KMS-11 (cell line): Measurements from ENCODE around the gene AKAP10.

Experiments used
- H2AFZ ChIP-seq: fragments of 200-600 bp; sonication (generic); 2 replicates; pipeline ENCODE4 v1.6.1; 2016; ENCODE audit warnings: antibody characterized with exemption, mixed run types, low read depth
- H3K27ac ChIP-seq: fragments of 200-600 bp; sonication (generic); 2 replicates; pipeline ENCODE4 v1.6.1; 2016; ENCODE audit warnings: mild to moderate bottlenecking, mixed run types
- H3K27me3 ChIP-seq: fragments of 200-600 bp; sonication (generic); 2 replicates; pipeline ENCODE4 v1.6.1; 2017; ENCODE audit warnings: mild to moderate bottlenecking, low read depth, mixed run types, moderate library complexity; ENCODE audit not compliant: insufficient read depth
- H3K36me3 ChIP-seq: fragments of 200-600 bp; sonication (generic); 2 replicates; pipeline ENCODE4 v1.6.1; 2017; ENCODE audit warnings: mild to moderate bottlenecking, mixed run types; ENCODE audit not compliant: insufficient read depth
- H3K4me1 ChIP-seq: fragments of 200-600 bp; sonication (generic); 2 replicates; pipeline ENCODE4 v1.6.1; 2016; ENCODE audit warnings: mild to moderate bottlenecking, low read depth, mixed run types; ENCODE audit not compliant: poor library complexity, severe bottlenecking
- H3K4me2 ChIP-seq: fragments of 200-600 bp; sonication (generic); 2 replicates; pipeline ENCODE4 v1.7.0; 2016; ENCODE audit warnings: mild to moderate bottlenecking, mixed run types
- H3K4me3 ChIP-seq: fragments of 200-600 bp; sonication (generic); IDR thresholded peaks from 2 replicates; pipeline ENCODE4 v1.6.1; 2017; ENCODE audit warnings: low read depth, low read length, mixed read lengths; ENCODE audit not compliant: insufficient read depth
- H3K79me2 ChIP-seq: fragments of 200-600 bp; sonication (generic); 2 replicates; pipeline ENCODE4 v1.6.1; 2016; ENCODE audit warnings: low read depth, mixed run types; ENCODE audit not compliant: insufficient read depth
- H3K9ac ChIP-seq: fragments of 200-600 bp; sonication (generic); 2 replicates; pipeline ENCODE4 v1.6.1; 2016; ENCODE audit warnings: mild to moderate bottlenecking, mixed run types
- H4K20me1 ChIP-seq: fragments of 200-600 bp; sonication (generic); 2 replicates; pipeline ENCODE4 v1.6.1; 2016; ENCODE audit warnings: mild to moderate bottlenecking, mixed run types; ENCODE audit not compliant: insufficient read depth
- CTCF ChIP-seq: fragments of 200-600 bp; sonication (generic); conservative IDR thresholded peaks from 2 replicates; pipeline ENCODE4 v1.6.1; 2017; ENCODE audit warnings: low read depth, mild to moderate bottlenecking, antibody characterized with exemption, low read length, moderate library complexity, mixed read lengths

The AKAP10 gene

DNA sequence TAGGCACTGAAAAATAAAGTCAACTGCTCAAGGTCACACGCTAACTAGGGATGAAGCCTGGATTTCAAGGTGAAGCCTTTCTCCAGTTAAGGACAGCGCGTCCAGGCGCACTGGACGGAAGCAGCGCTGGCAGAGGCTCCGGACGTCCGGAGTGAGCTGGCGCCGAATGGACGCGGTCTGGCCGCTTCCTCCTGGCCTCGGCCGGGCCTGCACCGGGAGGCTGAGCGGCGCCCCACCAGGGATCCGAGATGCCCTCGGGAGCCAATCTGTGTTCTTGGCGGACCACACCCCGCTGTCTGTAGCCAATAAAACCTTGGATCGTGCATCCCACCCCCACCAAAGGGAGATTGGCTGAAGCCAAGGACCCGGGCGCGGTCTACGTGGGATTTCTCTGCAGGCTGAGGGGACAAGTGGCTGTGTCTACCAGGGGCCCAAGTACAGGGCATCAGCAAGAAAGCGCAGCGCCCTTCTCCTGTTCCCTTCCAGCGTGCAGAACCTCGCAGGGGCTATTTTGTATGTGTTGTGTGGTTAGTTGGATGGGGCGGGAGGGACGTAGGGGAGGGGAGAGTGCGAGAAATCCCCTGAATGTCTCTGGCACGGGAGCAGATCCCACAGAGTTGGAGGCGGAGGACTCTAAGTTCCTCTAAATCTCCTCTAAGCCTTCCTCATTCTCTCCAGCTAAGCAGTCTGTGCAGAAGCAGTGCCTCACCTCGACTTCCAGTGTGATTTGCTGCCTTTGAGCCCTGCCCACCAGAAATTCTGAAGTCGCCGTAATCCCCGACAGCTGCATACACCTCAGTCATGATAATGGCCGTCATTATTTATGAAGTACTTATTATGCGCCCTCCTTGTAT is 2.5 kb upstream of the AKAP10 start:
- no peak for TF ChIP-seq CTCF
- no peak overlapping the region for H3K9ac ChIP-seq
- no peak overlapping the region for H3K27ac ChIP-seq
- H3K4me1 ChIP-seq = peaks cover 14% of the 10 kb centered on the region
- H3K36me3 ChIP-seq = no peaks in the 10 kb centered on the region
- no peaks in the 10 kb centered on the region for H3K27me3 ChIP-seq
- no peak overlapping the region for H3K4me2 ChIP-seq
- no peak overlapping the region for H2AFZ ChIP-seq
- peaks cover 23% of the 10 kb centered on the region; the same call in 1 of the 2 replicates for H3K79me2 ChIP-seq
- H4K20me1 ChIP-seq = no peaks in the 10 kb centered on the region
- no peak overlapping the region for H3K4me3 ChIP-seq

DNA sequence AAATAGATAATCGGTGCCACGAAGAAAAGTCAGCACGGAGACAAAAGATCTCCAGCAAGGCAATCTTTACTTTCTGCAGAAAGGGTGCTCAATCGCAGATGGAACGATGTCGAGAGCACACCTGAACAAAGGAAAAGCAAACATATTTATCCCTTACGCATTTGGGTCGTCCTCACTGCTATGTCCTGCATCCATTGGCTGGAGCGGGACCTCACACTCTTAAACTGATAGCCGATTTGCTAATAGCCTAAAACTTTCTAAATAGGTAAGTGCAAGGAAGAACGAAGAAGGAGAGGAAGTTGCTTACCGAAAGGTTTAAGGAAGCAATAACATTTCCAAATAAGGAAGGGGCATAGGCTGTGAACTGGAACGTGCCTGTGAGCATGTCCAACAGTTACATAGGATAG is 1.2 kb upstream of the AKAP10 start:
- no peaks in the 10 kb centered on the region for H3K36me3 ChIP-seq
- H2AFZ ChIP-seq = peak overlapping the region; percentile 79; the same call in 1 of the 2 replicates
- H3K4me1 ChIP-seq = peaks cover 14% of the 10 kb centered on the region
- H3K9ac ChIP-seq = no peak overlapping the region
- H3K79me2 ChIP-seq = peaks cover 30% of the 10 kb centered on the region; the same call in 1 of the 2 replicates
- no peak overlapping the region for H3K27ac ChIP-seq
- no peak overlapping the region; the same call in 1 of the 2 replicates for H3K4me2 ChIP-seq
- no peak overlapping the region for H3K4me3 ChIP-seq
- no peaks in the 10 kb centered on the region for H3K27me3 ChIP-seq
- no peak for TF ChIP-seq CTCF
- H4K20me1 ChIP-seq = no peaks in the 10 kb centered on the region

DNA sequence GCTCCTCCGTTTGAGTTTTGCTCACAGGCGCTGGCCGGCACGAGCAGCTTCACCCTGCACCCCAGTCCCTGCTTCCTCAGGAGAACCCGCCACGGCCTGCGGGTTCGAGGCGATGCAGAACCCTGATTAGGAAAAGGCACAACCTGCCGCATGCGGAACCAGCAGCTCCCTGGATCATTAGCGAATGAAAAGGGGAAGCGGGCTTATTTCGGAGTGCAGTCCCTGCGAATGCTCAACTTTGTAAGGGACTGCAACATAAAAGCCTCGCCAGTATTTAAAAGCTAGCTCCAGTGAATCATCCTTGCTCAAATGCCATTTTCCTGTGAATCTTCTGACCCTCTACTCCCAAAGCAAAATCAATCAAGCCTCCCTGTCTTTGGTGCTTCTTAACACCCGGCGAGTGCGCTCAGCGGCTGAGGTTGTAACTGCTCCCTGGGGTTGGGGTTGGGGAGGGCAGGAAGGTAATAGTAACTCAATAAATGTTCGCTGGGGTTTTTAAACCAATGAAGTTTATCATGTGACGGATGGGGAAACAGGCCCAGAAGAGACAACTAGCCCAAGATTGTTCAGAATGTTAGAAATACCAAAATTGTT is 678 bp upstream of the AKAP10 start:
- H3K79me2 ChIP-seq = peaks cover 35% of the 10 kb centered on the region; the same call in 1 of the 2 replicates
- peak overlapping the region; percentile 86; the same call in 1 of the 2 replicates for H3K9ac ChIP-seq
- H2AFZ ChIP-seq = peak overlapping the region; percentile 79
- H3K4me1 ChIP-seq = peaks cover 14% of the 10 kb centered on the region
- TF ChIP-seq CTCF = no peak
- H3K27ac ChIP-seq = peak overlapping the region; percentile 70
- H4K20me1 ChIP-seq = no peaks in the 10 kb centered on the region
- peak overlapping the region; percentile 66 for H3K4me2 ChIP-seq
- no peaks in the 10 kb centered on the region for H3K27me3 ChIP-seq
- H3K4me3 ChIP-seq = no peak overlapping the region
- no peaks in the 10 kb centered on the region for H3K36me3 ChIP-seq

GRCh38 chr17:19975601-19976000 is 2.0 kb downstream of the AKAP10 start:
- Histone ChIP-seq H3K9ac (no peak overlapping the region), H3K4me2 (0 out of 2 replicates have a peak overlapping the region, but pooled peaks have one; percentile 8), H3K36me3 (no peaks in the 10 kb centered on the region), H2AFZ (no peak overlapping the region), H3K4me1 (peaks cover 14% of the 10 kb centered on the region), H3K27ac (no peak overlapping the region), H3K4me3 (no peak overlapping the region), H4K20me1 (no peaks in the 10 kb centered on the region), H3K79me2 (peaks cover 45% of the 10 kb centered on the region; the same call in 1 of the 2 replicates), H3K27me3 (no peaks in the 10 kb centered on the region)
- no peak for TF ChIP-seq CTCF
